Transverse colon (tissue), 4 donors: ENCODE data around the gene KRTAP12-3. TPM values are rescaled to one million over a fixed set of nuclear protein-coding genes. Genes with fewer than 3 reads are reported as not detected.
"Not testable (repeated sequence)": the region's sequence is repeated elsewhere in the genome, so short reads cannot be mapped to it uniquely, and the experiment has no call there.

ENCODE experiments used
- DNase-seq: peaks from one replicate; pipeline ENCODE4 v3.0.0-alpha.2; 2019
- H3K27ac ChIP-seq, 4 donors: fragments of 200-600 bp; sonication (generic); 2 replicates each; pipeline ENCODE4 v1.5.1; 2016 to 2018; ENCODE audit warnings: inconsistent platforms in 4 of 4
- H3K27me3 ChIP-seq: fragments of 200-600 bp; sonication (generic); 2 replicates; pipeline ENCODE4 v1.5.1; 2017; ENCODE audit warnings: inconsistent platforms
- H3K36me3 ChIP-seq, 4 donors: fragments of 200-600 bp; sonication (generic); 2 replicates each; pipeline ENCODE4 v1.5.1; 2017 to 2019; ENCODE audit warnings: inconsistent platforms in 4 of 4
- H3K4me1 ChIP-seq, 4 donors: fragments of 200-600 bp; sonication (generic); 2 replicates each; pipeline ENCODE4 v1.5.1; 2017 to 2020; ENCODE audit warnings: inconsistent platforms in 4 of 4
- H3K4me3 ChIP-seq, 4 donors: fragments of 200-600 bp; sonication (generic); 1 replicate in 1 of 4; 2 replicates in 3 of 4; pipeline versions ENCODE4 v1.5.1 to v1.6.1; 2017 to 2019; ENCODE audit warnings: inconsistent platforms in 4 of 4
- H3K9me3 ChIP-seq, 2 donors: fragments of 200-600 bp; sonication (generic); 2 replicates each; pipeline ENCODE4 v1.5.1; 2017 to 2019; ENCODE audit warnings: inconsistent platforms in 2 of 2
- CTCF ChIP-seq, 5 experiments: fragments of 200-600 bp in 3 of 5; fragments of 450-650 bp in 2 of 5; sonication (generic) in 3 of 5; IDR thresholded peaks; 1 replicate in 2 of 5; 2 replicates in 3 of 5; pipeline ENCODE4 v1.5.1; 2016 to 2017; ENCODE audit warnings: antibody characterized with exemption in 5 of 5, inconsistent platforms in 3 of 5, mild to moderate bottlenecking in 2 of 5, moderate library complexity in 1 of 5
- EP300 ChIP-seq: sonication (generic); formaldehyde crosslinking; IDR thresholded peaks from one replicate; pipeline ENCODE4 v1.6.1; 2017; ENCODE audit warnings: antibody characterized with exemption, low read depth
- POLR2A ChIP-seq: fragments of 450-650 bp; IDR thresholded peaks from one replicate; pipeline ENCODE4 v1.6.1; 2016; ENCODE audit warnings: antibody characterized with exemption, mild to moderate bottlenecking, moderate library complexity
- POLR2AphosphoS5 ChIP-seq, 3 donors: sonication (generic); formaldehyde crosslinking; IDR thresholded peaks; one replicate each; pipeline ENCODE4 v1.6.1; 2016; ENCODE audit warnings: antibody characterized with exemption in 3 of 3
- WGBS, 2 donors: methylation state at CpG; one replicate each; pipeline ENCODE4 v1.1.5; 2018; ENCODE audit warnings: low coverage in 1 of 2; 5-methylcytosine and 5-hydroxymethylcytosine counted together
- in situ Hi-C, 4 donors: fragments of 200-750 bp; cut with MboI; loops; one replicate each; pipeline versions ENCODE4 v1.15.0 to v1.15.1; 2017; ENCODE audit warnings: low sequenced_read_pairs in 3 of 4, low pct_ligation_motif_present in 1 of 4, low pct_unique_long_range_greater_than_20kb in 1 of 4
- intact Hi-C: fragments of 100-400 bp; cut with DNase I; formaldehyde crosslinking; loops from one replicate; pipeline ENCODE4 v1.15.1; 2023; ENCODE audit warnings: low total_unique reads
- total RNA-seq, 4 donors: library from RNA; depleted of rRNA; stranded (reverse); fragments of >200 nt; gene quantifications; one replicate each; pipeline ENCODE4 v1.1.0, GENCODE V29; 2016

KRTAP12-3 gene
- total RNA-seq, 4 donors from 2014 or later = not detected

GRCh38 chr21:44656868-44657267 is 864 bp upstream of the KRTAP12-3 start:
- Histone ChIP-seq H3K27ac (peak overlapping the region in 1 of 4 donors; percentile 40), H3K27me3 (peaks cover 20% of the 10 kb centered on the region), H3K4me1 (no peaks in the 10 kb centered on the region), H3K4me3 (no peak overlapping the region), H3K36me3 (no peaks in the 10 kb centered on the region), H3K9me3 (no peaks in the 10 kb centered on the region)
- no peak for TF ChIP-seq POLR2A
- TF ChIP-seq POLR2AphosphoS5 (IDR thresholded peaks at IDR 0.05) = no peak
- no peak for TF ChIP-seq EP300
- no peak for TF ChIP-seq CTCF (IDR thresholded peaks at IDR 0.05)
- 22 to 53% methylated on average over 1 of the region's 1 CpG for WGBS, 2 donors
- intact Hi-C loops (no loop called here), in situ Hi-C loops (no loop called here)
- no peak for DNase-seq

GRCh38 chr21:44658541-44658910 is 794 bp downstream of the KRTAP12-3 start:
- H3K27me3 ChIP-seq = peaks cover 20% of the 10 kb centered on the region
- peak overlapping the region in 2 of 4 donors; percentile 2 to 32 for H3K27ac ChIP-seq
- H3K4me3 ChIP-seq = no peak overlapping the region
- TF ChIP-seq EP300 = no peak
- TF ChIP-seq POLR2AphosphoS5 (IDR thresholded peaks at IDR 0.05) = no peak
- no peak for TF ChIP-seq POLR2A
- TF ChIP-seq CTCF (IDR thresholded peaks at IDR 0.05) = no peak
- H3K36me3 ChIP-seq = no peaks in the 10 kb centered on the region
- intact Hi-C loops = no loop called here
- no peak for DNase-seq
- WGBS, 2 donors = 72 to 80% methylated on average over 1 to 5 of the region's 5 CpGs
- H3K4me1 ChIP-seq = no peaks in the 10 kb centered on the region
- in situ Hi-C loops = no loop called here
- peaks cover 0 to 6% of the 10 kb centered on the region in 2 donors for H3K9me3 ChIP-seq

- intact Hi-C loops = no loop called here
- 44 to 55% methylated on average over 4 to 11 of the region's 11 CpGs for WGBS, 2 donors
- H3K4me3 ChIP-seq = no peak overlapping the region
- no peaks in the 10 kb centered on the region for H3K36me3 ChIP-seq
- H3K4me1 ChIP-seq = no peaks in the 10 kb centered on the region
- in situ Hi-C loops = no loop called here
- no peak for DNase-seq
- H3K27ac ChIP-seq = no peak overlapping the region
- H3K9me3 ChIP-seq = peaks cover 0 to 6% of the 10 kb centered on the region in 2 donors
- TF ChIP-seq POLR2A (no peak), CTCF (IDR thresholded peaks at IDR 0.05) (no peak), POLR2AphosphoS5 (IDR thresholded peaks at IDR 0.05) (no peak), EP300 (no peak)
- peaks cover 20% of the 10 kb centered on the region for H3K27me3 ChIP-seq
These were observed 1.3 kb downstream of the KRTAP12-3 start for GRCh38 chr21:44658913-44659595.

GRCh38 chr21:44661567-44661966 is 3.8 kb downstream of the KRTAP12-3 start:
- DNase-seq, H3K4me1 ChIP-seq, H3K9me3 ChIP-seq, intact Hi-C loops, H3K4me3 ChIP-seq, H3K27ac ChIP-seq, H3K36me3 ChIP-seq, in situ Hi-C loops: not testable (repeated sequence)
- WGBS, 2 donors = 44 to 47% methylated on average over 7 of the region's 7 CpGs
- H3K27me3 ChIP-seq = peaks cover 20% of the 10 kb centered on the region

- Histone ChIP-seq H3K27me3 (peaks cover 3% of the 10 kb centered on the region), H3K4me1 (no peaks in the 10 kb centered on the region), H3K4me3 (no peak overlapping the region), H3K27ac (no peak overlapping the region), H3K9me3 (peaks cover 0 to 6% of the 10 kb centered on the region in 2 donors), H3K36me3 (no peaks in the 10 kb centered on the region)
- no peak for TF ChIP-seq POLR2AphosphoS5 (IDR thresholded peaks at IDR 0.05)
- TF ChIP-seq POLR2A = no peak
- TF ChIP-seq EP300 = no peak
- TF ChIP-seq CTCF (IDR thresholded peaks at IDR 0.05) = no peak
- in situ Hi-C loops = no loop called here
- WGBS, 2 donors = 29 to 93% methylated on average over 1 to 5 of the region's 5 CpGs
- intact Hi-C loops = no loop called here
- no peak for DNase-seq
These were observed 7.0 kb downstream of the KRTAP12-3 start for GRCh38 chr21:44664691-44665090.
